ENCODE measurements around the gene SCRN1.
"Not testable (repeated sequence)": the region's sequence is repeated elsewhere in the genome, so short reads cannot be mapped to it uniquely, and the experiment has no call there.

Gene SCRN1

GRCh38 chr7:29962035-29962434 lies 27.6 kb downstream of the SCRN1 start:
- no peak for DNase-seq

- not testable (repeated sequence) for DNase-seq
These were observed 28.0 kb downstream of the SCRN1 start for GRCh38 chr7:29961611-29962010.

GRCh38 chr7:29958667-29959358 lies 30.8 kb downstream of the SCRN1 start:
- DNase-seq, result no peak

- DNase-seq, result no peak
These were observed 31.9 kb downstream of the SCRN1 start for GRCh38 chr7:29957521-29958310.

GRCh38 chr7:29956487-29956836 lies 33.1 kb downstream of the SCRN1 start:
- no peak for DNase-seq

- DNase-seq, result peak; percentile 9
These were observed 33.7 kb downstream of the SCRN1 start for GRCh38 chr7:29955799-29956486.

- DNase-seq, result no peak
These were observed 34.4 kb downstream of the SCRN1 start for GRCh38 chr7:29955075-29955792.

- no peak for DNase-seq
These were observed 35.8 kb downstream of the SCRN1 start for GRCh38 chr7:29953726-29954347.

- DNase-seq, result no peak
These were observed 38.4 kb downstream of the SCRN1 start for GRCh38 chr7:29951206-29951605.

- no peak for DNase-seq
These were observed 39.1 kb downstream of the SCRN1 start for GRCh38 chr7:29950480-29950879.

- DNase-seq, result no peak
These were observed 41.0 kb downstream of the SCRN1 start for GRCh38 chr7:29948587-29948986.

GRCh38 chr7:29946428-29947186 lies 43.0 kb downstream of the SCRN1 start:
- DNase-seq, result no peak

GRCh38 chr7:29945259-29945809 lies 44.3 kb downstream of the SCRN1 start:
- DNase-seq, result no peak

- no peak for DNase-seq
These were observed 49.4 kb downstream of the SCRN1 start for GRCh38 chr7:29940199-29940598.

GRCh38 chr7:29937132-29937531 lies 52.5 kb downstream of the SCRN1 start:
- no peak for DNase-seq

GRCh38 chr7:29935111-29935510 lies 54.5 kb downstream of the SCRN1 start:
- no peak for DNase-seq

GRCh38 chr7:29929018-29929807 lies 60.4 kb downstream of the SCRN1 start:
- DNase-seq, result no peak

- DNase-seq, result no peak
These were observed 62.9 kb downstream of the SCRN1 start for GRCh38 chr7:29926741-29927140.

- no peak for DNase-seq
These were observed 63.4 kb downstream of the SCRN1 start for GRCh38 chr7:29926216-29926615.

- DNase-seq, result peak; percentile 18
These were observed 64.9 kb downstream of the SCRN1 start for GRCh38 chr7:29924684-29925083.

- DNase-seq, result no peak
These were observed 65.6 kb downstream of the SCRN1 start for GRCh38 chr7:29924006-29924405.

All from stimulated activated CD4-positive, alpha-beta T cell treated with anti-CD3 and anti-CD28 coated beads, Interleukin-15, amount 100 ng/mL, for 24 hours (primary cell).